Left lung (tissue), 10 donors: ENCODE data around the gene PAX5. TPM values are rescaled to one million over a fixed set of nuclear protein-coding genes. Genes with fewer than 3 reads are reported as not detected.

Experiments used
- ATAC-seq: fragments of 200-7000 bp; cut with Tn5 transposase; one replicate; pipeline ENCODE4 v1.9.1; 2020; ENCODE audit warnings: moderate library complexity
- DNase-seq, 4 donors: peaks; one replicate each; pipeline ENCODE4 v3.0.0-alpha.2; 2013 to 2020
- H3K27ac ChIP-seq, 2 donors: fragments of 200-600 bp; sonication (generic) in 1 of 2; one replicate each; pipeline versions ENCODE4 v1.5.0 to v1.8.0; 2020 to 2021
- H3K27me3 ChIP-seq, 2 donors: fragments of 200-600 bp; sonication (generic) in 1 of 2; one replicate each; pipeline versions ENCODE4 v1.5.0 to v1.8.0; 2020 to 2021
- H3K36me3 ChIP-seq, 2 donors: fragments of 200-600 bp; sonication (generic) in 1 of 2; one replicate each; pipeline versions ENCODE4 v1.5.0 to v1.8.0; 2020 to 2021
- H3K4me1 ChIP-seq, 2 donors: fragments of 200-600 bp; one replicate each; pipeline ENCODE4 v1.8.0; 2021
- H3K4me3 ChIP-seq, 2 donors: fragments of 200-600 bp; sonication (generic) in 1 of 2; one replicate each; pipeline versions ENCODE4 v1.5.0 to v1.8.0; 2020 to 2021; ENCODE audit warnings: mild to moderate bottlenecking in 1 of 2
- H3K9me3 ChIP-seq, 2 donors: fragments of 200-600 bp; sonication (generic) in 1 of 2; one replicate each; pipeline versions ENCODE4 v1.5.0 to v1.8.0; 2020 to 2021
- intact Hi-C, 2 donors: fragments of 100-400 bp; cut with DNase I; formaldehyde crosslinking; loops; one replicate each; pipeline versions ENCODE4 v1.11.2 to v1.14.2; 2022
- polyA plus RNA-seq, 6 donors: library from polyadenylated mRNA; unstranded; fragments of 120-200 nt; gene quantifications; one replicate each; pipeline ENCODE4 v1.2.1, GENCODE V29; 2013; ENCODE audit not compliant: insufficient read length in 6 of 6
- total RNA-seq, 2 donors: library from RNA; stranded (reverse); fragmentation: NEBNext Ultra II Directional; extraction: Animal tissue kit (Norgen Biotek cat#: 25700); gene quantifications; one replicate each; pipeline ENCODE4 v1.2.1, GENCODE V29; 2021
- TF ChIP-seq, protein P1 (sequence below), 2 donors: fragments of 200-600 bp; sonication (generic) in 1 of 2; IDR thresholded peaks; one replicate each; pipeline versions ENCODE4 v1.5.0 to v1.8.0; 2021; ENCODE audit warnings: antibody characterized with exemption in 2 of 2
- donor health status: DM: no; HTN: yes; CAD: no.
- donor health status: DM: no; HTN: no; CAD: no.

PAX5 gene
- total and polyA plus RNA-seq, 8 donors, result 0.03 to 0.65 (median 0.13) TPM

DNA sequence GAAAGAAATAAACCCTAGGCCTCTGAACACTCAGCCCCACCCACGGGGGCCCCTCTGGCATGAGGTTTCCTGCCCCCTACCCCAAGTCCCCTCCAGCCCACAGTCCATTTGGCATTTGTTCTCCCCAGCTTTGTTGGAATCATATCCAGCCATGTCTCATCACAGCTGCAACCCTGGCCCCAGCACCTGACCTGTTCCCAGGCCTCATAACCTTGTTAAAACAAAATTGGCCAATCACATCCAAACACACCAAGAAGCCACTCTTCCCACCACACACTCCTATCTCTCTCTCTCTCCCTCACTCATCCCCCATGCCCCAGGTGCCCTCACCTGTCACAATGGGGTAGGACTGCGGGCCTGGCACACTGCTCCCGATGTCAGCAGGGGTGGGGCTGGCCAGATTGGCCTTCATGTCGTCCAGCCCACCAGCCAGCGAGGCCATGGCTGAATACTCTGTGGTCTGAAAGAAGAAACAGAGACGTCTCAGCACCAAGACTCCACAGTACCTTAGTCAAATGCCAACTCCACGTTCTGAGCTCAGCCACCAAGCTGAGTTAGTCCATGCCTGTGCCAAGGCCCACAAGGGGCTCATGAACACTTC is 110.9 kb downstream of the PAX5 start:
- Histone ChIP-seq H3K9me3 (no peaks in the 10 kb centered on the region), H3K4me3 (no peak overlapping the region), H3K36me3 (no peaks in the 10 kb centered on the region), H3K4me1 (no peaks in the 10 kb centered on the region), H3K27me3 (no peaks in the 10 kb centered on the region), H3K27ac (no peak overlapping the region)
- TF ChIP-seq, protein P1, sequence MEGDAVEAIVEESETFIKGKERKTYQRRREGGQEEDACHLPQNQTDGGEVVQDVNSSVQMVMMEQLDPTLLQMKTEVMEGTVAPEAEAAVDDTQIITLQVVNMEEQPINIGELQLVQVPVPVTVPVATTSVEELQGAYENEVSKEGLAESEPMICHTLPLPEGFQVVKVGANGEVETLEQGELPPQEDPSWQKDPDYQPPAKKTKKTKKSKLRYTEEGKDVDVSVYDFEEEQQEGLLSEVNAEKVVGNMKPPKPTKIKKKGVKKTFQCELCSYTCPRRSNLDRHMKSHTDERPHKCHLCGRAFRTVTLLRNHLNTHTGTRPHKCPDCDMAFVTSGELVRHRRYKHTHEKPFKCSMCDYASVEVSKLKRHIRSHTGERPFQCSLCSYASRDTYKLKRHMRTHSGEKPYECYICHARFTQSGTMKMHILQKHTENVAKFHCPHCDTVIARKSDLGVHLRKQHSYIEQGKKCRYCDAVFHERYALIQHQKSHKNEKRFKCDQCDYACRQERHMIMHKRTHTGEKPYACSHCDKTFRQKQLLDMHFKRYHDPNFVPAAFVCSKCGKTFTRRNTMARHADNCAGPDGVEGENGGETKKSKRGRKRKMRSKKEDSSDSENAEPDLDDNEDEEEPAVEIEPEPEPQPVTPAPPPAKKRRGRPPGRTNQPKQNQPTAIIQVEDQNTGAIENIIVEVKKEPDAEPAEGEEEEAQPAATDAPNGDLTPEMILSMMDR (IDR thresholded peaks at IDR 0.05), result no peak
- intact Hi-C loops, result no loop called here
- no peak for ATAC-seq
- DNase-seq, result no peak

DNA sequence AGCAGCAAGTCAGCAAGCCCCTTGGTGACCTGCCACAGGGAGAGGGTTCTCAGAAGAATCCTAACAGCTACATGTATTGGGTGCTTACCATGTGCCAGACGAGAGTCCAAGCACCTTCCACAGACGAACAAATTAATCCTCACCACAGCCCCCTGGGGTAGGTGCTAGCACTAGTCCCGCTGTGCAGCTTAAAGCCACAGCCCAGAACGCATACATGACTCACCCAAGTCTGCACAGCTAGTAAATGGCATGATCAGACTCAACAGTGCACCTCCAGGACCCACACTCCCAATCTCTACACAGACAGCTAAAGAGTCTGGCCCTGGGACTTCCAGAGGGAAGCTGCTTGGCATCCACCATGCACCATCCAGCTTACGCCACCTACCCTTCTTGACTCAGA is 111.5 kb downstream of the PAX5 start:
- H3K9me3 ChIP-seq, result no peaks in the 10 kb centered on the region
- TF ChIP-seq, protein P1 (IDR thresholded peaks at IDR 0.05), result no peak
- no peak overlapping the region for H3K27ac ChIP-seq
- H3K4me1 ChIP-seq, result no peaks in the 10 kb centered on the region
- intact Hi-C loops, result no loop called here
- DNase-seq (no peak), ATAC-seq (no peak)
- no peaks in the 10 kb centered on the region for H3K27me3 ChIP-seq
- H3K4me3 ChIP-seq, result no peak overlapping the region
- H3K36me3 ChIP-seq, result no peaks in the 10 kb centered on the region

DNA sequence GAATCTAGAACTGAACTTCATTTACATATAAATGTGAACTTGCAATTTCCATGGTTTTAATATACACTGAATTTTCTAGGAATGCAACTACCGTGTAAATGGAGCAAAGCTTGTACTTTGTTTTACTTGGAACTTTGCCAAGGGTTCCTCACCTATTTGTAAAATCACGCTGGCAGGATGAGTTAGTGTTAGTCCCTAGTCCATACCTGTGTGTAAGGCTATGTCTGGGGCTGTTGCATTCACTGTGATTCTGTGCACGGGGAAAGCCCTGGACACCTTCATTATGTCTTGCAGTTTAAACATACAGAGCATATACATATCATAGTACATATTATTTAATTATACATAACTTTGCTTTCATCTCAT is 119.9 kb downstream of the PAX5 start:
- DNase-seq, result no peak
- Histone ChIP-seq H3K27me3 (peaks cover 0 to 47% of the 10 kb centered on the region in 2 donors), H3K4me3 (no peak overlapping the region), H3K9me3 (no peaks in the 10 kb centered on the region), H3K4me1 (no peaks in the 10 kb centered on the region), H3K27ac (no peak overlapping the region), H3K36me3 (no peaks in the 10 kb centered on the region)
- TF ChIP-seq, protein P1 (IDR thresholded peaks at IDR 0.05), result no peak
- intact Hi-C loops, result no loop called here
- ATAC-seq, result no peak

DNA sequence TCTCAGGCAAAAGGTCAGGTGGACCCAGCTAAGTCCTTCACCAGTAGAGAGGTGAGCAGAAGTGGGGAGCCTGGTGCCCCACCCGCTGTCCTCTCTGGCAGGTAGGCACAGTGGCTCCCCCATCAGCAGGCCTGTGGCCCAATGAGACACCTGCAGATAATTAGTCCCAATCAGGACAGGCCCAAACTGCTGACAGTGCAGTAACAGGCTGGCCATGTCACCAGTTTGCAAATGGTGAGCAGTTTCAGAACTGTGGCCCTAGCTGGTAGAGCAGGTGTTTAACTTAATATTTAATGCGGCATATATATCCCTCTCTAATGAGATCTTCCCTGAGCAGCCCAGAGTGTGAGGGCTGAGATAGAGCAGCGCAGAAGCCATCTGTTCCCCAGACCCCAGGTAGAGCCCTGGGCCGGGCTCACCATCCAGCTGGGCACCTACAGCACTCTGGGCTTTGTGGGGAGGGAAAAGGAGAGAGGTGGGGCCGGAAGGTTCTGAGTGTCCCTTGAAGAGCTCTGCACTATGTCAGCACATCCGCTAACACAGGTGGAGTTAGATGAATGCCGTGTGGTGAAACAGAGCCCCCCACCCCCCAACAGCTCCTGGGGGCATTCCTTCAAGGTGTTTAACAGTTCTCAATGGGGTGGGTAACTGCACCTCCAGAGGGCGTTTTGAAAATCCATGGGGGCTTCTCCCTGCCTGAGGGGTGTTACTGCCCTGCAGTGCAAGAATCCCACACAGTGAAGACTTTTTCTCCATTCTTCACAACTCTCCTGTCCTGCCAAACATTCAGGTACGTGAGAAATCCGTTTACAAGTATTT is 120.5 kb downstream of the PAX5 start:
- Histone ChIP-seq H3K4me1 (no peaks in the 10 kb centered on the region), H3K9me3 (no peaks in the 10 kb centered on the region), H3K36me3 (no peaks in the 10 kb centered on the region), H3K27me3 (peaks cover 1 to 48% of the 10 kb centered on the region in 2 donors), H3K4me3 (no peak overlapping the region), H3K27ac (no peak overlapping the region)
- TF ChIP-seq, protein P1 (IDR thresholded peaks at IDR 0.05), result no peak
- ATAC-seq (no peak), DNase-seq (no peak)
- intact Hi-C loops, result no loop called here

DNA sequence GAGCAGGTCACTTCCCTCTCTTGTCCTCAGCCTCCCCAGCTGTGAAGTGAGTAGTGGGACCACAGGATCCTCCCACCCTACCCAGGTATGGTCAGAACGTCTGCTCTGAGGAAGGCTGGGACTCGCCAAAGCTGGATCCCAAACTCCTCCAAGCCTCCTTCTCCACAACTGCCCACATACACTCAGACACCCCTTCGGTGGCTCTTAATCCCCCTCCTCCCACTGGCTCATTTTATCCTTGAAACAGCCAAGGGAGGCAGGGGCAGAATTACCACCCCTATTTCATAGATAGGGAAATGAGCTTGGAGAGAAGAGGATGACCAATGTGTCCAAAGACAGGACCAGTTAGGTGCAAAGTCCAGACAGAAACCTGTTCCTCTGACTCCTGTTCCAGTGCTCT is 121.4 kb downstream of the PAX5 start:
- Histone ChIP-seq H3K9me3 (no peaks in the 10 kb centered on the region), H3K4me3 (no peak overlapping the region), H3K4me1 (no peaks in the 10 kb centered on the region), H3K27ac (no peak overlapping the region), H3K27me3 (peaks cover 4 to 53% of the 10 kb centered on the region in 2 donors), H3K36me3 (no peaks in the 10 kb centered on the region)
- DNase-seq, result no peak
- intact Hi-C loops, result no loop called here
- ATAC-seq, result no peak
- TF ChIP-seq, protein P1 (IDR thresholded peaks at IDR 0.05), result no peak
